HepG2 (cell line): Measurements from ENCODE around the gene THY1.

ENCODE experiments used
- KLF16 ChIP-seq, 2 experiments: sonication (generic) in 1 of 2; formaldehyde crosslinking in 1 of 2; IDR thresholded peaks; 2 replicates each; pipeline versions ENCODE4 v1.6.1 to v1.8.0; 2016 to 2023; ENCODE audit warnings: missing genetic modification reagents in 2 of 2, missing compliant biosample characterization in 1 of 2
- POLR2A ChIP-seq, 2 experiments: IDR thresholded peaks; 2 replicates each; pipeline ENCODE4 v1.6.1; 2011; ENCODE audit warnings: low read depth in 2 of 2, low read length in 2 of 2, mild to moderate bottlenecking in 1 of 2, moderate library complexity in 1 of 2; ENCODE audit not compliant: insufficient read depth in 1 of 2
- RARA ChIP-seq: IDR thresholded peaks from 2 replicates; pipeline ENCODE4 v1.6.1; 2016; ENCODE audit warnings: missing genetic modification reagents, missing compliant biosample characterization
- TARDBP ChIP-seq: sonication (generic); formaldehyde crosslinking; IDR thresholded peaks from 2 replicates; pipeline ENCODE4 v1.8.0; 2022; ENCODE audit warnings: mild to moderate bottlenecking, missing genetic modification reagents
- ZNF20 ChIP-seq: sonication (generic); formaldehyde crosslinking; IDR thresholded peaks from 2 replicates; pipeline ENCODE4 v1.4.0; 2020; ENCODE audit warnings: mild to moderate bottlenecking, moderate library complexity, missing genetic modification reagents
- ZNF24 ChIP-seq: fragments of 450-650 bp; IDR thresholded peaks from 2 replicates; pipeline ENCODE4 v1.6.1; 2017; ENCODE audit warnings: antibody characterized with exemption, mild to moderate bottlenecking
- ZNF598 ChIP-seq: sonication (generic); formaldehyde crosslinking; IDR thresholded peaks from 2 replicates; pipeline ENCODE4 v1.5.1; 2020; ENCODE audit warnings: mild to moderate bottlenecking, missing genetic modification reagents, borderline replicate concordance
- TF ChIP-seq, protein P1 (sequence below), 2 experiments: IDR thresholded peaks; 2 replicates each; pipeline ENCODE4 v1.6.1; 2011 to 2012; ENCODE audit warnings: low read length in 2 of 2, borderline replicate concordance in 1 of 2, low read depth in 1 of 2, mild to moderate bottlenecking in 1 of 2, moderate library complexity in 1 of 2
- TF ChIP-seq, protein P2 (sequence below): sonication (generic); formaldehyde crosslinking; IDR thresholded peaks from 2 replicates; pipeline ENCODE4 v1.4.0; 2020; ENCODE audit warnings: missing genetic modification reagents
- TF ChIP-seq, protein P3 (sequence below): sonication (generic); formaldehyde crosslinking; IDR thresholded peaks from 2 replicates; pipeline ENCODE4 v1.8.1; 2022; ENCODE audit warnings: mild to moderate bottlenecking, missing genetic modification reagents
- TF ChIP-seq, protein P4 (sequence below): sonication (generic); formaldehyde crosslinking; IDR thresholded peaks from 2 replicates; pipeline ENCODE4 v1.4.0; 2020; ENCODE audit warnings: mild to moderate bottlenecking, missing genetic modification reagents
- TF ChIP-seq, protein P5 (sequence below): IDR thresholded peaks from 2 replicates; pipeline ENCODE4 v1.6.1; 2012; ENCODE audit warnings: inconsistent platforms
- TF ChIP-seq, protein P6 (sequence below): sonication (generic); formaldehyde crosslinking; IDR thresholded peaks from 2 replicates; pipeline ENCODE4 v1.5.0; 2020; ENCODE audit warnings: mild to moderate bottlenecking, missing genetic modification reagents, moderate library complexity
- TF ChIP-seq, protein P7 (sequence below): sonication (generic); formaldehyde crosslinking; IDR thresholded peaks from 2 replicates; pipeline ENCODE4 v1.4.0; 2020; ENCODE audit warnings: missing genetic modification reagents, borderline replicate concordance

DNA sequence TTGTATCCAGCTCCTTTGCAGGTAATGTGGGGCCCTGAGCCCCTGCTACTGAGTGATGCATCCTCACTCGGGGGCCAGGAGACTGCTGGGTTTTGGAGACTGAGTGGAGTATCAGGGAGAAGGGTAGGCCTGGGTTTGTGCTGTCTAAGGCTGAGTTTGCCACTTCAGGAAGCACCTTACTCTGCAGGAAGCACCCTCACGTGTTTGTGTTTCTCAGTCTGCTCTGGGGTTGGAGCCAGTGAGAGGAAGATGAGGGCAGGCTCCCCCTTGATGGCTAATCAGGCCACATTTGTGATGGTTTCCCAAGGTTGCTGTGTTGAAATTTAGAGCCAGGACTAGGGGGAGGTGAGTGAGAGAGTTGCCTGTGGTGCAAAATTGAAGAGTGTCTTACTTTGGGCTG, 13.7 kb upstream of the THY1 start:
- TF ChIP-seq, protein P1, sequence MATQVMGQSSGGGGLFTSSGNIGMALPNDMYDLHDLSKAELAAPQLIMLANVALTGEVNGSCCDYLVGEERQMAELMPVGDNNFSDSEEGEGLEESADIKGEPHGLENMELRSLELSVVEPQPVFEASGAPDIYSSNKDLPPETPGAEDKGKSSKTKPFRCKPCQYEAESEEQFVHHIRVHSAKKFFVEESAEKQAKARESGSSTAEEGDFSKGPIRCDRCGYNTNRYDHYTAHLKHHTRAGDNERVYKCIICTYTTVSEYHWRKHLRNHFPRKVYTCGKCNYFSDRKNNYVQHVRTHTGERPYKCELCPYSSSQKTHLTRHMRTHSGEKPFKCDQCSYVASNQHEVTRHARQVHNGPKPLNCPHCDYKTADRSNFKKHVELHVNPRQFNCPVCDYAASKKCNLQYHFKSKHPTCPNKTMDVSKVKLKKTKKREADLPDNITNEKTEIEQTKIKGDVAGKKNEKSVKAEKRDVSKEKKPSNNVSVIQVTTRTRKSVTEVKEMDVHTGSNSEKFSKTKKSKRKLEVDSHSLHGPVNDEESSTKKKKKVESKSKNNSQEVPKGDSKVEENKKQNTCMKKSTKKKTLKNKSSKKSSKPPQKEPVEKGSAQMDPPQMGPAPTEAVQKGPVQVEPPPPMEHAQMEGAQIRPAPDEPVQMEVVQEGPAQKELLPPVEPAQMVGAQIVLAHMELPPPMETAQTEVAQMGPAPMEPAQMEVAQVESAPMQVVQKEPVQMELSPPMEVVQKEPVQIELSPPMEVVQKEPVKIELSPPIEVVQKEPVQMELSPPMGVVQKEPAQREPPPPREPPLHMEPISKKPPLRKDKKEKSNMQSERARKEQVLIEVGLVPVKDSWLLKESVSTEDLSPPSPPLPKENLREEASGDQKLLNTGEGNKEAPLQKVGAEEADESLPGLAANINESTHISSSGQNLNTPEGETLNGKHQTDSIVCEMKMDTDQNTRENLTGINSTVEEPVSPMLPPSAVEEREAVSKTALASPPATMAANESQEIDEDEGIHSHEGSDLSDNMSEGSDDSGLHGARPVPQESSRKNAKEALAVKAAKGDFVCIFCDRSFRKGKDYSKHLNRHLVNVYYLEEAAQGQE (IDR thresholded peaks at IDR 0.05; ENCODE audit: borderline replicate concordance in 1 of 2, low read depth in 1 of 2, low read length in 2 of 2) = no peak
- TF ChIP-seq, protein P2, sequence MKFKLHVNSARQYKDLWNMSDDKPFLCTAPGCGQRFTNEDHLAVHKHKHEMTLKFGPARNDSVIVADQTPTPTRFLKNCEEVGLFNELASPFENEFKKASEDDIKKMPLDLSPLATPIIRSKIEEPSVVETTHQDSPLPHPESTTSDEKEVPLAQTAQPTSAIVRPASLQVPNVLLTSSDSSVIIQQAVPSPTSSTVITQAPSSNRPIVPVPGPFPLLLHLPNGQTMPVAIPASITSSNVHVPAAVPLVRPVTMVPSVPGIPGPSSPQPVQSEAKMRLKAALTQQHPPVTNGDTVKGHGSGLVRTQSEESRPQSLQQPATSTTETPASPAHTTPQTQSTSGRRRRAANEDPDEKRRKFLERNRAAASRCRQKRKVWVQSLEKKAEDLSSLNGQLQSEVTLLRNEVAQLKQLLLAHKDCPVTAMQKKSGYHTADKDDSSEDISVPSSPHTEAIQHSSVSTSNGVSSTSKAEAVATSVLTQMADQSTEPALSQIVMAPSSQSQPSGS (CRISPR knock-in tag) = no peak
- TF ChIP-seq, protein P3, sequence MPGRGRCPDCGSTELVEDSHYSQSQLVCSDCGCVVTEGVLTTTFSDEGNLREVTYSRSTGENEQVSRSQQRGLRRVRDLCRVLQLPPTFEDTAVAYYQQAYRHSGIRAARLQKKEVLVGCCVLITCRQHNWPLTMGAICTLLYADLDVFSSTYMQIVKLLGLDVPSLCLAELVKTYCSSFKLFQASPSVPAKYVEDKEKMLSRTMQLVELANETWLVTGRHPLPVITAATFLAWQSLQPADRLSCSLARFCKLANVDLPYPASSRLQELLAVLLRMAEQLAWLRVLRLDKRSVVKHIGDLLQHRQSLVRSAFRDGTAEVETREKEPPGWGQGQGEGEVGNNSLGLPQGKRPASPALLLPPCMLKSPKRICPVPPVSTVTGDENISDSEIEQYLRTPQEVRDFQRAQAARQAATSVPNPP (CRISPR knock-in tag) = no peak
- no peak for TF ChIP-seq RARA (CRISPR knock-in tag)
- no peak for TF ChIP-seq ZNF598 (CRISPR knock-in tag)
- TF ChIP-seq KLF16 (CRISPR knock-in tag; IDR thresholded peaks at IDR 0.05) = no peak
- TF ChIP-seq TARDBP (CRISPR knock-in tag) = no peak
- TF ChIP-seq, protein P4, sequence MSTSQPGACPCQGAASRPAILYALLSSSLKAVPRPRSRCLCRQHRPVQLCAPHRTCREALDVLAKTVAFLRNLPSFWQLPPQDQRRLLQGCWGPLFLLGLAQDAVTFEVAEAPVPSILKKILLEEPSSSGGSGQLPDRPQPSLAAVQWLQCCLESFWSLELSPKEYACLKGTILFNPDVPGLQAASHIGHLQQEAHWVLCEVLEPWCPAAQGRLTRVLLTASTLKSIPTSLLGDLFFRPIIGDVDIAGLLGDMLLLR (CRISPR knock-in tag) = no peak
- TF ChIP-seq POLR2A (IDR thresholded peaks at IDR 0.05; ENCODE audit: insufficient read depth in 1 of 2, low read depth in 2 of 2, low read length in 2 of 2) = no peak
- TF ChIP-seq ZNF24 = no peak
- TF ChIP-seq ZNF20 (CRISPR knock-in tag) = no peak
- TF ChIP-seq, protein P5, sequence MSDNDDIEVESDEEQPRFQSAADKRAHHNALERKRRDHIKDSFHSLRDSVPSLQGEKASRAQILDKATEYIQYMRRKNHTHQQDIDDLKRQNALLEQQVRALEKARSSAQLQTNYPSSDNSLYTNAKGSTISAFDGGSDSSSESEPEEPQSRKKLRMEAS = no peak
- TF ChIP-seq, protein P6, sequence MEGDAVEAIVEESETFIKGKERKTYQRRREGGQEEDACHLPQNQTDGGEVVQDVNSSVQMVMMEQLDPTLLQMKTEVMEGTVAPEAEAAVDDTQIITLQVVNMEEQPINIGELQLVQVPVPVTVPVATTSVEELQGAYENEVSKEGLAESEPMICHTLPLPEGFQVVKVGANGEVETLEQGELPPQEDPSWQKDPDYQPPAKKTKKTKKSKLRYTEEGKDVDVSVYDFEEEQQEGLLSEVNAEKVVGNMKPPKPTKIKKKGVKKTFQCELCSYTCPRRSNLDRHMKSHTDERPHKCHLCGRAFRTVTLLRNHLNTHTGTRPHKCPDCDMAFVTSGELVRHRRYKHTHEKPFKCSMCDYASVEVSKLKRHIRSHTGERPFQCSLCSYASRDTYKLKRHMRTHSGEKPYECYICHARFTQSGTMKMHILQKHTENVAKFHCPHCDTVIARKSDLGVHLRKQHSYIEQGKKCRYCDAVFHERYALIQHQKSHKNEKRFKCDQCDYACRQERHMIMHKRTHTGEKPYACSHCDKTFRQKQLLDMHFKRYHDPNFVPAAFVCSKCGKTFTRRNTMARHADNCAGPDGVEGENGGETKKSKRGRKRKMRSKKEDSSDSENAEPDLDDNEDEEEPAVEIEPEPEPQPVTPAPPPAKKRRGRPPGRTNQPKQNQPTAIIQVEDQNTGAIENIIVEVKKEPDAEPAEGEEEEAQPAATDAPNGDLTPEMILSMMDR (CRISPR knock-in tag) = no peak
- TF ChIP-seq, protein P7, sequence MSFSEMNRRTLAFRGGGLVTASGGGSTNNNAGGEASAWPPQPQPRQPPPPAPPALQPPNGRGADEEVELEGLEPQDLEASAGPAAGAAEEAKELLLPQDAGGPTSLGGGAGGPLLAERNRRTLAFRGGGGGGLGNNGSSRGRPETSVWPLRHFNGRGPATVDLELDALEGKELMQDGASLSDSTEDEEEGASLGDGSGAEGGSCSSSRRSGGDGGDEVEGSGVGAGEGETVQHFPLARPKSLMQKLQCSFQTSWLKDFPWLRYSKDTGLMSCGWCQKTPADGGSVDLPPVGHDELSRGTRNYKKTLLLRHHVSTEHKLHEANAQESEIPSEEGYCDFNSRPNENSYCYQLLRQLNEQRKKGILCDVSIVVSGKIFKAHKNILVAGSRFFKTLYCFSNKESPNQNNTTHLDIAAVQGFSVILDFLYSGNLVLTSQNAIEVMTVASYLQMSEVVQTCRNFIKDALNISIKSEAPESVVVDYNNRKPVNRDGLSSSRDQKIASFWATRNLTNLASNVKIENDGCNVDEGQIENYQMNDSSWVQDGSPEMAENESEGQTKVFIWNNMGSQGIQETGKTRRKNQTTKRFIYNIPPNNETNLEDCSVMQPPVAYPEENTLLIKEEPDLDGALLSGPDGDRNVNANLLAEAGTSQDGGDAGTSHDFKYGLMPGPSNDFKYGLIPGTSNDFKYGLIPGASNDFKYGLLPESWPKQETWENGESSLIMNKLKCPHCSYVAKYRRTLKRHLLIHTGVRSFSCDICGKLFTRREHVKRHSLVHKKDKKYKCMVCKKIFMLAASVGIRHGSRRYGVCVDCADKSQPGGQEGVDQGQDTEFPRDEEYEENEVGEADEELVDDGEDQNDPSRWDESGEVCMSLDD (CRISPR knock-in tag) = no peak
